ENCODE measurements around the gene ADD2.

ADD2 gene

DNA sequence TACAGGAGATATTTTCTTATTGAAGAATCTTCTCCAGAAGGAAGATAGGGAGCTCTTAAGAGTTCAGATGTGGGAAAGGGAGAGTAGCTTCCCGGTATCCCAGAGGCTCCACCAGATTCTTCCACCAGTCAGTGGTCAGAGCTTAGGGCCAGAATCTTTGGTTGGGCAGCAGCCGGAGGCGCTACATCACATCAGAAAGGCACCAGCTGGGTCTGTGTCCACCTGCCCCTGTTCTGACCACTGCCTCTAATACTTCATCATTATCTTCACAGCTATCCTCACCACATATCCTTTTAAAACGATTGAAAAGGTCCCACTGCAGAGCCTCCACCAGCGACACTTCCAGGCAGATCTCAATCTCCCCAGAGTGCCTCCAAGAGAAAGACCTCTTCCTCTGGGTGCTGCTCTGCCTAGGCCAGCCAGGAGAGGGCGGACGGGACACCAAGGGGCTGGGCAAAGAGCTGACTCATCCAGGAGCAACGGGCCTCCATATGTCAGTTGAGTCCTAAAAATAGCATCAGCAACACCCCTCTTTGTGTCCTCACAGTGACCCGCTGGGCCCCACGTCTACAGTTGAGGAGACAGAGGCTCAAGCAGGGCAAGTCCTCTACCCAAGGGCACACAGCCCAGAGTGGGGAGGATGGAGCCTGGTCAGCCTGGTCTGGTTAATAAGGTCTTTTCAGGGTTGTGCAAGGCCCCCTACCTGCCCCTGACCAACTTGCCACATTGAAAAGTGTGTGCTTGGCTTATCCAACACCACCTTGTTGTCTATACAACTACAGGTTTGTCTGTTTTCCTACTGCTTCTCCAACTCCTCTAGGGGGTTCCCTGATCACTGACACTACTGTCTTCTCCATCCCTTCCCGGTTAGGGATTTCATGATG lies 81.2 kb downstream of the ADD2 start:
- DNase-seq (ENCODE audit: low read depth, low spot score), result peak; percentile 58
- peaks cover 3% of the 10 kb centered on the region; the same call in 1 of the 2 replicates for H3K4me1 ChIP-seq (ENCODE audit: control insufficient read depth, insufficient read depth, low read length)
- no CpG with 5 or more reads among the region's 11 CpGs for WGBS (ENCODE audit: insufficient coverage, insufficient read length)
- H3K36me3 ChIP-seq (ENCODE audit: control insufficient read depth, insufficient read depth, low read length), result peaks cover 29% of the 10 kb centered on the region
- H3K27ac ChIP-seq (ENCODE audit: low read length), result no peak overlapping the region
- H3K27me3 ChIP-seq (ENCODE audit: control insufficient read depth, insufficient read depth, low read length), result no peaks in the 10 kb centered on the region; the same call in 1 of the 2 replicates
- H3K4me3 ChIP-seq (ENCODE audit: low read length), result no peak overlapping the region
- no peaks in the 10 kb centered on the region for H3K9me3 ChIP-seq (ENCODE audit: control insufficient read depth, insufficient read depth, low read length)

DNA sequence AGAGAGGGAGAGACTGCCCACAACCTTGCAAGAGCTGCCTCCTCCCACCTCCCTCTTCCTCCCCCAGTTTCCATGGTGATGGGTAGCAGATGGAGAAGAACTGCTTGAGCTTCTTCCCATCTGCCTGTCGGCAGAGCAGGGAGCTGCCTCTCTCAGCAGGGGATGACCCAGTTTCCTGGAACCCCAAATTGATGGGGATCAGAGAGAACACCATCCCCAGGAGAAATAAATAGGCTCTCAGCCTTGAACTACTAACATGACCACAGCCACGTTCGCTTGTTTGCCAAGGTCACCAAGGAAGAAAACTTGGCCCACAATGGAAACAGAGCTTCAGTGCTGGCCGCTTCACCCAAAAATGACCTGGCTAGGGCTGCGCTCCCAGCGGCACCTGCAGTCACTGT lies 82.2 kb downstream of the ADD2 start:
- peaks cover 3% of the 10 kb centered on the region; the same call in 1 of the 2 replicates for H3K4me1 ChIP-seq (ENCODE audit: control insufficient read depth, insufficient read depth, low read length)
- no peaks in the 10 kb centered on the region for H3K9me3 ChIP-seq (ENCODE audit: control insufficient read depth, insufficient read depth, low read length)
- peaks cover 22% of the 10 kb centered on the region for H3K36me3 ChIP-seq (ENCODE audit: control insufficient read depth, insufficient read depth, low read length)
- no peaks in the 10 kb centered on the region; the same call in 1 of the 2 replicates for H3K27me3 ChIP-seq (ENCODE audit: control insufficient read depth, insufficient read depth, low read length)
- WGBS (ENCODE audit: insufficient coverage, insufficient read length), result no CpG with 5 or more reads among the region's 6 CpGs
- DNase-seq (ENCODE audit: low read depth, low spot score), result no peak
- H3K27ac ChIP-seq (ENCODE audit: low read length), result no peak overlapping the region
- no peak overlapping the region for H3K4me3 ChIP-seq (ENCODE audit: low read length)

DNA sequence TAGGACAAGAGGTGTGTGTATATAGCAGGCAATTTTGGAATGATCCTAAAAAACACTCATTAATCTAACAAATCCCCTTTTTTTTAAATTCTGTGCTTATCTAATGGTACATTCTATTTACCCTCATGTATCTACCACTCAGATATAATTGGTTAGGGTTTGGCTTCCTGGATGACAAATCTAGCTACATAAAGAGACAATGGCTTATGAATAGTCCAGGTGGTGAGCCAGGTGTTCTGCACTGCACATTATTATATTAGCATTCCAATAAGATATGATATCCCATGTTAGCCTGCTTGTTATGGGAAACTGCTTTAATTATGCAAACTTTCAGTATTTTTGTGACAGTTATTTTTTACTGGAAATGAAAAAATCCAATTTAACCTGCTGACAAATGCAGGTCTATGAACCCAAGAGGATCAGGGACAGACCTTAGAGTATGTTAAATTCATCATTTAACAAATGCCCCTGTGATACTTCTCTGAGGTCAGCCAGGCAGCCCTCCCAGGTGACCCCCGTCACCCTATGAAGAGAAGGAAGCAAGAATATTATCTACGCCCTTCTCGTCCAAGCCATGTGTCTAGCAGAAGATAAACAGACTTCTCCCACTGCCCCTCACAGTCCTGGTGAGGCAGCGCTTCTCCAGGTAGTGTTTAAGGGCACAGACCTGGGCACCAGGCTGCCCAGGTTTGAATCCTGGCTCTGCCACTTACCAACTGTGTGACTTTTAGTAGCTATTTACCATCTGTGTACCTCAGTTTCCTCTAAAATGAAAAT lies 83.0 kb downstream of the ADD2 start:
- no CpG with 5 or more reads among the region's 4 CpGs for WGBS (ENCODE audit: insufficient coverage, insufficient read length)
- Histone ChIP-seq H3K27ac (ENCODE audit: low read length) (no peak overlapping the region), H3K27me3 (ENCODE audit: control insufficient read depth, insufficient read depth, low read length) (no peaks in the 10 kb centered on the region; the same call in 1 of the 2 replicates), H3K9me3 (ENCODE audit: control insufficient read depth, insufficient read depth, low read length) (no peaks in the 10 kb centered on the region), H3K36me3 (ENCODE audit: control insufficient read depth, insufficient read depth, low read length) (peaks cover 20% of the 10 kb centered on the region), H3K4me3 (ENCODE audit: low read length) (no peak overlapping the region), H3K4me1 (ENCODE audit: control insufficient read depth, insufficient read depth, low read length) (peaks cover 3% of the 10 kb centered on the region; the same call in 1 of the 2 replicates)
- DNase-seq (ENCODE audit: low read depth, low spot score), result no peak

DNA sequence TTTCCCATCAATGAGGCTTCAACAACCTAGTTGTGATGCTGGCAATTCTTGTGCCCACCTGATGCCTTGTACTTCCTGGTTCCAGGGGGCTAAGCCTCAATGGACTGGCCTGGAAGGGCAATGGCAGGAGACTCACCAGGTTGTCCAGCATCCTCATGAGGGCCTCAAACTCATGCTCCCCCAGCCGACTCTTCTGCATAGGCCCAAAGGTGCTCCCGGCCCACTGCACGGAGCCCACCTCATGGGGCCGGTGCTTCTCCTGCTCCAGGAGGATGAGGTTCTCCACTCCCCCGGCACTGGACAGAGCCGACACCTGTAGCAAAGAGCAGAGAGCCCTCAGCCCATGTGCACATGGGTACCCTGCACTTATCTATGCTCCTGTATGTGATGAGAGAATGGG lies 84.5 kb downstream of the ADD2 start:
- no CpG with 5 or more reads among the region's 6 CpGs for WGBS (ENCODE audit: insufficient coverage, insufficient read length)
- peaks cover 3% of the 10 kb centered on the region; the same call in 1 of the 2 replicates for H3K4me1 ChIP-seq (ENCODE audit: control insufficient read depth, insufficient read depth, low read length)
- H3K9me3 ChIP-seq (ENCODE audit: control insufficient read depth, insufficient read depth, low read length), result no peaks in the 10 kb centered on the region
- H3K36me3 ChIP-seq (ENCODE audit: control insufficient read depth, insufficient read depth, low read length), result peaks cover 19% of the 10 kb centered on the region
- DNase-seq (ENCODE audit: low read depth, low spot score), result no peak
- H3K27ac ChIP-seq (ENCODE audit: low read length), result no peak overlapping the region
- no peak overlapping the region for H3K4me3 ChIP-seq (ENCODE audit: low read length)
- no peaks in the 10 kb centered on the region; the same call in 1 of the 2 replicates for H3K27me3 ChIP-seq (ENCODE audit: control insufficient read depth, insufficient read depth, low read length)

DNA sequence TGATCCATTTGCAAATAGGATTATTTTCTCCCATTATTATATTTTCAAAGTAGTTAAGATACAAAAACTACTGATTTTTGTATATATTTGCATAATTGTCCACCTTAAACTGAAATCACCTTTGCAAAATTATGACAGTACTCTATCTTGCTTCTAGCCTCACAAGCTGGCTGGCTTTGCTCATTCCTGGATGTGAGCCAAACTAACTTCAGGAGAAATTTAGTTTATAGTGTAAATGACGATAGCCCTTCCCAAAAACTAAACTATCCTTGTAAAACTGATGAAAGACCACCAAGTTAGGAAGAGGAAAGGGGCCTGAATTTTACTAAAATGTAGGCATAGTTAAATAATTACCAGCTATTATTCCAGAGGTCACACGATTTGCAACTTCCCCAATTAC lies 87.3 kb downstream of the ADD2 start:
- no peaks in the 10 kb centered on the region for H3K4me1 ChIP-seq (ENCODE audit: control insufficient read depth, insufficient read depth, low read length)
- H3K36me3 ChIP-seq (ENCODE audit: control insufficient read depth, insufficient read depth, low read length), result peaks cover 28% of the 10 kb centered on the region
- H3K9me3 ChIP-seq (ENCODE audit: control insufficient read depth, insufficient read depth, low read length), result no peaks in the 10 kb centered on the region
- H3K4me3 ChIP-seq (ENCODE audit: low read length), result no peak overlapping the region
- no peak overlapping the region for H3K27ac ChIP-seq (ENCODE audit: low read length)
- no CpG with 5 or more reads among the region's 2 CpGs for WGBS (ENCODE audit: insufficient coverage, insufficient read length)
- no peak for DNase-seq (ENCODE audit: low read depth, low spot score)
- no peaks in the 10 kb centered on the region for H3K27me3 ChIP-seq (ENCODE audit: control insufficient read depth, insufficient read depth, low read length)

- no peaks in the 10 kb centered on the region for H3K27me3 ChIP-seq (ENCODE audit: control insufficient read depth, insufficient read depth, low read length)
- DNase-seq (ENCODE audit: low read depth, low spot score), result no peak
- H3K4me3 ChIP-seq (ENCODE audit: low read length), result no peak overlapping the region
- WGBS (ENCODE audit: insufficient coverage, insufficient read length), result no CpG with 5 or more reads among the region's 1 CpG
- peaks cover 27% of the 10 kb centered on the region for H3K36me3 ChIP-seq (ENCODE audit: control insufficient read depth, insufficient read depth, low read length)
- H3K4me1 ChIP-seq (ENCODE audit: control insufficient read depth, insufficient read depth, low read length), result no peaks in the 10 kb centered on the region
- no peaks in the 10 kb centered on the region for H3K9me3 ChIP-seq (ENCODE audit: control insufficient read depth, insufficient read depth, low read length)
- no peak overlapping the region for H3K27ac ChIP-seq (ENCODE audit: low read length)
These were observed 88.7 kb downstream of the ADD2 start for GRCh38 chr2:70679259-70679658.

DNA sequence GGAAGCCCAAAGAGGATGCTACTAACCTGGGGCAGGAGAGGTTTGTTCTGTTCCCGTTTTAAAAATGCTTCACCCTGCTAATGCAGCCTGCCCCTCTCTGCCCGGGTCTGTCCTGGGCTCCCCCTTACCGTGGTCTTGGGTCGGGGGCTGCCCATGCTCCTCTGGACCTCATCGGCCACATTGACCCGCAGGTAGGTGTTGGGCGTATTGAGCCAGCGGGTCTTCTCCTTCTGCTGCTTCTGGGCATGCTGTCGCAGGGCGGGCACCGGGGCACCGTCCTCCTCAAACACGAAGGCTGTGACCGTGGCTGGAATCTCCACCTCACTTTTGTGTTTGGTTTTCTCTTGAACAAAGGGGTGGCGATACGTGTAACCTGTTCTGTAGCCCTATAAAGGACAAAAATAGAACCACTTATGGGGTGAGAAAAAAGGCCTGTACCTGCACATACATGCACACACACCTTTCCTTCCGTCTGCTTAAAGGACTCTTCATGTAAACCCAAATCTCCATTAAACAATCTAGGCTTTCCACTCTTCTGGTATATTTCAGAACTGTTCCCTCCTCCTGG lies 89.3 kb downstream of the ADD2 start:
- no peak for DNase-seq (ENCODE audit: low read depth, low spot score)
- H3K36me3 ChIP-seq (ENCODE audit: control insufficient read depth, insufficient read depth, low read length), result peaks cover 29% of the 10 kb centered on the region
- WGBS (ENCODE audit: insufficient coverage, insufficient read length), result no CpG with 5 or more reads among the region's 17 CpGs
- no peaks in the 10 kb centered on the region for H3K27me3 ChIP-seq (ENCODE audit: control insufficient read depth, insufficient read depth, low read length)
- no peaks in the 10 kb centered on the region for H3K4me1 ChIP-seq (ENCODE audit: control insufficient read depth, insufficient read depth, low read length)
- H3K9me3 ChIP-seq (ENCODE audit: control insufficient read depth, insufficient read depth, low read length), result no peaks in the 10 kb centered on the region
- no peak overlapping the region for H3K27ac ChIP-seq (ENCODE audit: low read length)
- no peak overlapping the region for H3K4me3 ChIP-seq (ENCODE audit: low read length)

DNA sequence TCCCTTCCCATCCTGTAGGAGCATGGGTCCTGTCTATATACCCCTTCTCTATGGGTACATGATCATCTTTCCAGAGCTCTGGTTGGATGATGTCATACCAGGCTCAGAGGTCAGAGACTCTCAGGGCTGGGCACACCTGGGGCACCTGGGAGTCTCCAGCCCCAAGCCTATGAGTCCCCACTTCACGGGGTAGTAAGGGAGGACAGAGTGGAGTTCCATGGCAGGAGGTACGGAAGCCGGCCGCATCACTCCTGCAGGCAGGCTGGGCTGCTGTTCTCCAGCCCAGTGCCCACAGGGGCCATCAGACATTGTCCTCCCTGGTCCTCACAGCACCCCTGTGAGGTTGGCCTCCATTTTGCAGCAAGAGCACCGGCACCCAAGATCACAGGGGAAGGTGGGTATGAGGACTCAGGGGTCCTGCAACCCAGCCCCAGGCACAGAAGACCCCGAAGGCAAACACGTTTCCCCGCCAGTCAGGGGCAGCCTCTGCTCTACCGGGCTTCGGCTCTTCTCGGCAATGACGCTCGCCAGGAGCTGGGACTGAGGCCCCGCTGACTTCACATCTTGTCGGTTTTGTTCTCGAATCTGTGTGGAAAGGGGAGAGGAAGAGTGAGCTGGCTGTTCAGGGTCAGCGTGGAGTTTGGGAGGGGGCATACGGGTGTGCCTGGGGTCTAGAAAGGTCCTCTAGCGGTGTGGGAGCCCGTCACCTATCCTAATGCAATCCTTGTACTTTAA lies 91.5 kb downstream of the ADD2 start:
- Histone ChIP-seq H3K4me3 (ENCODE audit: low read length) (no peak overlapping the region), H3K9me3 (ENCODE audit: control insufficient read depth, insufficient read depth, low read length) (no peaks in the 10 kb centered on the region), H3K27me3 (ENCODE audit: control insufficient read depth, insufficient read depth, low read length) (no peaks in the 10 kb centered on the region), H3K4me1 (ENCODE audit: control insufficient read depth, insufficient read depth, low read length) (no peaks in the 10 kb centered on the region), H3K27ac (ENCODE audit: low read length) (no peak overlapping the region), H3K36me3 (ENCODE audit: control insufficient read depth, insufficient read depth, low read length) (peaks cover 27% of the 10 kb centered on the region)
- DNase-seq (ENCODE audit: low read depth, low spot score), result no peak
- WGBS (ENCODE audit: insufficient coverage, insufficient read length), result no CpG with 5 or more reads among the region's 20 CpGs

DNA sequence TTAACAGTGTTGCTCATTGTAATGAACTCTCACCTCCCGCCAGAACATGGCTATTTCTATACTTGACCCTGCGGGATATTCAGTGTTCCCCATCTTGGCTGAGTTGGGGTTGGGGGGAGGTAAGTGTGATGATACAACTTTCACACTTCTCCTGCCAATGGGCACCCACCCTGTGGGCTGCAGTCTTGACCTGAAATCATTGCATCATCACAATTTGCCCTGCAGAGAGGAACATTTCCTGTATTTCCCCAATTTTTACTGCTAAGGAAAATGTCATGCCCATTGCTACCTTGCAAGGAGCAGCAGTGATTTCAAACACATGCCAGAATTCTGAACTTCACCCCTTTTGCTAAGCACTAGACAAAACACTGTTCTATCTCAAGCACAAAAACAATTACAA lies 92.1 kb downstream of the ADD2 start:
- Histone ChIP-seq H3K27me3 (ENCODE audit: control insufficient read depth, insufficient read depth, low read length) (no peaks in the 10 kb centered on the region), H3K9me3 (ENCODE audit: control insufficient read depth, insufficient read depth, low read length) (no peaks in the 10 kb centered on the region), H3K4me1 (ENCODE audit: control insufficient read depth, insufficient read depth, low read length) (no peaks in the 10 kb centered on the region), H3K36me3 (ENCODE audit: control insufficient read depth, insufficient read depth, low read length) (peaks cover 31% of the 10 kb centered on the region), H3K27ac (ENCODE audit: low read length) (no peak overlapping the region), H3K4me3 (ENCODE audit: low read length) (no peak overlapping the region)
- WGBS (ENCODE audit: insufficient coverage, insufficient read length), result no CpG with 5 or more reads among the region's 2 CpGs
- no peak for DNase-seq (ENCODE audit: low read depth, low spot score)
